HepG2 (cell line): ENCODE measurements around the gene P2RY2. TPM values are rescaled to one million over a fixed set of nuclear protein-coding genes. Genes with fewer than 3 reads are reported as not detected.

Experiments
- ELF1 ChIP-seq: sonication (generic); formaldehyde crosslinking; IDR thresholded peaks from 2 replicates; pipeline ENCODE4 v1.4.0; 2020; ENCODE audit warnings: missing genetic modification reagents
- FOXA1 ChIP-seq, 2 experiments: fragments of 450-650 bp in 1 of 2; sonication (generic) in 1 of 2; formaldehyde crosslinking in 1 of 2; IDR thresholded peaks; 2 replicates each; pipeline versions ENCODE4 v1.4.0 to v1.6.1; 2016 to 2020; ENCODE audit warnings: missing genetic modification reagents in 1 of 2
- KLF11 ChIP-seq: IDR thresholded peaks from 2 replicates; pipeline ENCODE4 v1.6.1; 2016; ENCODE audit warnings: missing compliant biosample characterization
- MAZ ChIP-seq, 2 experiments: sonication (generic) in 1 of 2; formaldehyde crosslinking in 1 of 2; IDR thresholded peaks; 2 replicates each; pipeline versions ENCODE4 v1.5.0 to v1.6.1; 2012 to 2020; ENCODE audit warnings: low read depth in 2 of 2, mild to moderate bottlenecking in 2 of 2, borderline replicate concordance in 1 of 2, improper control_type of control experiment in 1 of 2, low read length in 1 of 2, missing genetic modification reagents in 1 of 2, moderate library complexity in 1 of 2
- MXD3 ChIP-seq: IDR thresholded peaks from 2 replicates; pipeline ENCODE4 v1.6.1; 2016; ENCODE audit warnings: mild to moderate bottlenecking, missing biosample characterization, missing genetic modification reagents
- NR3C1 ChIP-seq: sonication (generic); formaldehyde crosslinking; IDR thresholded peaks from 2 replicates; pipeline ENCODE4 v1.4.0; 2020; ENCODE audit warnings: missing genetic modification reagents
- RORA ChIP-seq: sonication (generic); formaldehyde crosslinking; IDR thresholded peaks from 2 replicates; pipeline ENCODE4 v1.5.0; 2020; ENCODE audit warnings: mild to moderate bottlenecking, missing genetic modification reagents, moderate library complexity
- TEAD3 ChIP-seq: optimal IDR thresholded peaks from 2 replicates; pipeline ENCODE3; 2016; ENCODE audit warnings: borderline replicate concordance
- TOE1 ChIP-seq: sonication (generic); formaldehyde crosslinking; IDR thresholded peaks from 2 replicates; pipeline ENCODE4 v1.4.0; 2020; ENCODE audit warnings: mild to moderate bottlenecking, missing genetic modification reagents
- XBP1 ChIP-seq: sonication (generic); formaldehyde crosslinking; IDR thresholded peaks from 2 replicates; pipeline ENCODE4 v1.5.0; 2020; ENCODE audit warnings: missing genetic modification reagents
- ZMYM2 ChIP-seq: sonication (generic); formaldehyde crosslinking; IDR thresholded peaks from 2 replicates; pipeline ENCODE4 v1.8.0; 2022; ENCODE audit warnings: mild to moderate bottlenecking, missing genetic modification reagents
- ZNF225 ChIP-seq: sonication (generic); formaldehyde crosslinking; IDR thresholded peaks from 2 replicates; pipeline ENCODE4 v1.4.0; 2020; ENCODE audit warnings: mild to moderate bottlenecking, missing genetic modification reagents
- ZNF383 ChIP-seq: sonication (generic); formaldehyde crosslinking; IDR thresholded peaks from 2 replicates; pipeline ENCODE4 v1.4.0; 2020; ENCODE audit warnings: missing genetic modification reagents, mild to moderate bottlenecking, borderline replicate concordance
- ZNF558 ChIP-seq: sonication (generic); formaldehyde crosslinking; IDR thresholded peaks from 2 replicates; pipeline ENCODE4 v1.9.0; 2022; ENCODE audit warnings: mild to moderate bottlenecking, missing genetic modification reagents, borderline replicate concordance
- polyA plus RNA-seq, 8 experiments: library from polyadenylated mRNA; depleted of rRNA in 3 of 8; stranded (reverse) in 7 of 8; unstranded in 1 of 8; fragments of >200 nt; fragmentation: Illumina TruSeq in 4 of 8; extraction: Trizol in 4 of 8; gene quantifications; 2 replicates each; pipeline versions ENCODE4 v1.2.1 to v1.2.3, GENCODE V29; 2011 to 2016; ENCODE audit warnings: low read depth in 4 of 8, missing spikeins in 1 of 8, mixed read lengths in 1 of 8; ENCODE audit not compliant: insufficient read depth in 1 of 8
- total RNA-seq, 5 experiments: library from RNA; depleted of rRNA; stranded (reverse); fragments of >200 nt; fragmentation: Illumina TruSeq; extraction: Trizol; gene quantifications; 2 replicates each; pipeline ENCODE4 v1.2.3, GENCODE V29; 2016; ENCODE audit warnings: low read depth in 1 of 5
- TF ChIP-seq, protein P1 (sequence below), 2 experiments: fragments of 450-650 bp in 1 of 2; sonication (generic) in 1 of 2; formaldehyde crosslinking in 1 of 2; IDR thresholded peaks; 2 replicates each; pipeline versions ENCODE4 v1.6.1 to v1.8.0; 2016 to 2022; ENCODE audit warnings: antibody characterized with exemption in 1 of 2, mild to moderate bottlenecking in 1 of 2, missing genetic modification reagents in 1 of 2
- TF ChIP-seq, protein P2 (sequence below): sonication (generic); formaldehyde crosslinking; IDR thresholded peaks from 2 replicates; pipeline ENCODE4 v1.5.0; 2020; ENCODE audit warnings: missing genetic modification reagents
- TF ChIP-seq, protein P3 (sequence below): sonication (generic); formaldehyde crosslinking; IDR thresholded peaks from 2 replicates; pipeline ENCODE4 v1.5.1; 2020; ENCODE audit warnings: missing genetic modification reagents, mild to moderate bottlenecking, borderline replicate concordance

The P2RY2 gene
- total and polyA plus RNA-seq, 2 of the 13 experiments (the other 11 are each of a cell fraction or from before 2014, with no cell fraction given) = 0.95 to 3.1 TPM

- TF ChIP-seq ELF1 (CRISPR knock-in tag) = 0 out of 2 replicates have a peak, but pooled peaks have one; percentile 9
- TF ChIP-seq, protein P1, sequence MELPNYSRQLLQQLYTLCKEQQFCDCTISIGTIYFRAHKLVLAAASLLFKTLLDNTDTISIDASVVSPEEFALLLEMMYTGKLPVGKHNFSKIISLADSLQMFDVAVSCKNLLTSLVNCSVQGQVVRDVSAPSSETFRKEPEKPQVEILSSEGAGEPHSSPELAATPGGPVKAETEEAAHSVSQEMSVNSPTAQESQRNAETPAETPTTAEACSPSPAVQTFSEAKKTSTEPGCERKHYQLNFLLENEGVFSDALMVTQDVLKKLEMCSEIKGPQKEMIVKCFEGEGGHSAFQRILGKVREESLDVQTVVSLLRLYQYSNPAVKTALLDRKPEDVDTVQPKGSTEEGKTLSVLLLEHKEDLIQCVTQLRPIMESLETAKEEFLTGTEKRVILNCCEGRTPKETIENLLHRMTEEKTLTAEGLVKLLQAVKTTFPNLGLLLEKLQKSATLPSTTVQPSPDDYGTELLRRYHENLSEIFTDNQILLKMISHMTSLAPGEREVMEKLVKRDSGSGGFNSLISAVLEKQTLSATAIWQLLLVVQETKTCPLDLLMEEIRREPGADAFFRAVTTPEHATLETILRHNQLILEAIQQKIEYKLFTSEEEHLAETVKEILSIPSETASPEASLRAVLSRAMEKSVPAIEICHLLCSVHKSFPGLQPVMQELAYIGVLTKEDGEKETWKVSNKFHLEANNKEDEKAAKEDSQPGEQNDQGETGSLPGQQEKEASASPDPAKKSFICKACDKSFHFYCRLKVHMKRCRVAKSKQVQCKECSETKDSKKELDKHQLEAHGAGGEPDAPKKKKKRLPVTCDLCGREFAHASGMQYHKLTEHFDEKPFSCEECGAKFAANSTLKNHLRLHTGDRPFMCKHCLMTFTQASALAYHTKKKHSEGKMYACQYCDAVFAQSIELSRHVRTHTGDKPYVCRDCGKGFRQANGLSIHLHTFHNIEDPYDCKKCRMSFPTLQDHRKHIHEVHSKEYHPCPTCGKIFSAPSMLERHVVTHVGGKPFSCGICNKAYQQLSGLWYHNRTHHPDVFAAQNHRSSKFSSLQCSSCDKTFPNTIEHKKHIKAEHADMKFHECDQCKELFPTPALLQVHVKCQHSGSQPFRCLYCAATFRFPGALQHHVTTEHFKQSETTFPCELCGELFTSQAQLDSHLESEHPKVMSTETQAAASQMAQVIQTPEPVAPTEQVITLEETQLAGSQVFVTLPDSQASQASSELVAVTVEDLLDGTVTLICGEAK (IDR thresholded peaks at IDR 0.05) = no peak
- TF ChIP-seq, protein P1 (CRISPR knock-in tag; IDR thresholded peaks at IDR 0.05) = no peak; the same call in 1 of the 2 replicates
- no peak for TF ChIP-seq ZNF558 (CRISPR knock-in tag)
- TF ChIP-seq KLF11 (CRISPR knock-in tag) = no peak
- TF ChIP-seq MAZ (IDR thresholded peaks at IDR 0.05; ENCODE audit: borderline replicate concordance, low read depth, low read length) = no peak
- no peak for TF ChIP-seq MAZ (CRISPR knock-in tag; IDR thresholded peaks at IDR 0.05; ENCODE audit: low read depth)
- TF ChIP-seq XBP1 (CRISPR knock-in tag) = no peak
- TF ChIP-seq RORA = no peak
- TF ChIP-seq ZNF225 (CRISPR knock-in tag) = no peak
- TF ChIP-seq TEAD3 = peak; percentile 51
- TF ChIP-seq NR3C1 (CRISPR knock-in tag) = no peak
- no peak for TF ChIP-seq TOE1
- TF ChIP-seq FOXA1 (IDR thresholded peaks at IDR 0.05) = no peak
- TF ChIP-seq FOXA1 (CRISPR knock-in tag; IDR thresholded peaks at IDR 0.05) = 0 out of 2 replicates have a peak, but pooled peaks have one; percentile 32
- TF ChIP-seq, protein P2, sequence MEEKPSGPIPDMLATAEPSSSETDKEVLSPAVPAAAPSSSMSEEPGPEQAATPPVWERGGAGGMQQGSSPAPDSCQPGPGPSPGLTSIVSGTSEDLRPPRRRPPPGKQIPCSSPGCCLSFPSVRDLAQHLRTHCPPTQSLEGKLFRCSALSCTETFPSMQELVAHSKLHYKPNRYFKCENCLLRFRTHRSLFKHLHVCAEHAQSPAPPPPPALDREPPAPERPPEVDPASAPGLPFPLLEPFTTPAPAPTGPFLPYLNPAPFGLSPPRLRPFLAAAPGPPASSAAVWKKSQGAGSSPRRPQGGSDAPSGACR (CRISPR knock-in tag) = no peak
- TF ChIP-seq MXD3 (CRISPR knock-in tag) = no peak
- no peak for TF ChIP-seq ZMYM2
- TF ChIP-seq, protein P3, sequence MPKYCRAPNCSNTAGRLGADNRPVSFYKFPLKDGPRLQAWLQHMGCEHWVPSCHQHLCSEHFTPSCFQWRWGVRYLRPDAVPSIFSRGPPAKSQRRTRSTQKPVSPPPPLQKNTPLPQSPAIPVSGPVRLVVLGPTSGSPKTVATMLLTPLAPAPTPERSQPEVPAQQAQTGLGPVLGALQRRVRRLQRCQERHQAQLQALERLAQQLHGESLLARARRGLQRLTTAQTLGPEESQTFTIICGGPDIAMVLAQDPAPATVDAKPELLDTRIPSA (CRISPR knock-in tag) = no peak
- no peak; the same call in 1 of the 2 replicates for TF ChIP-seq ZNF383 (CRISPR knock-in tag)
Measured at GRCh38 chr11:73177778-73178539, 40.1 kb upstream of the P2RY2 start (continued).
